ENCODE measurements around the gene NID2. TPM values are rescaled to one million over a fixed set of nuclear protein-coding genes. Genes with fewer than 3 reads are reported as not detected.

The NID2 gene
- total and polyA plus RNA-seq, 5 donors from 2014 or later, result 0.35 to 1.1 (median 0.62) TPM; not detected in 1

DNA sequence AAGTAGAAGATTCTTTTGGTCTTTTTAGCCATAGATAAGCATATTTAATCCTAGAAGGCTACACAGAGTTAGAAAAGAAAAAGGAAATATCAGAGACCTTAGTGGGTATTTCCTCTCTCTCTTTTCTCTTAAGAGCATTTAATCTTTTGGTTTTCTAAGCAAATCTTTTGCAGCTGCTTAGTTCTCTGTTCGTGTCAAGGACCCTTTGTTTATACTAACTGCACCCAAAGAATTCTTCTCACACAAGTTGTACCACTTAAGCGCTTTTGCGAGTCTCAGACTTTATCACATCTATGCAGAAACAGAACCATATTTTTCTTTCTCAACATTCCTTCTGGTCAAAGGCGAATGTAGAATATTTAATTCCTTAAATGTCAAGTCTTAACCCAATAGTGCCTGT lies 17.9 kb upstream of the NID2 start:
- no peak overlapping the region for H3K4me3 Mint-ChIP-seq
- peaks cover 22% of the 10 kb centered on the region for H3K27me3 Mint-ChIP-seq
- H3K4me1 Mint-ChIP-seq, result no peaks in the 10 kb centered on the region
- DNase-seq, result no peak
- H3K9me3 Mint-ChIP-seq, result peaks cover 0 to 13% (median 4%) of the 10 kb centered on the region in 7 donors
- no peaks in the 10 kb centered on the region for H3K4me1 ChIP-seq (ENCODE audit: control insufficient read depth, insufficient read depth, low read length, poor library complexity, severe bottlenecking)
- H3K27ac ChIP-seq (ENCODE audit: insufficient read depth, low read length, poor library complexity, severe bottlenecking), result no peak overlapping the region
- H3K36me3 ChIP-seq (ENCODE audit: control insufficient read depth, insufficient read depth, low read length), result no peaks in the 10 kb centered on the region
- no peak overlapping the region for H3K4me3 ChIP-seq (ENCODE audit: low read depth, low read length)
- no peak overlapping the region for H3K27ac Mint-ChIP-seq
- H3K27me3 ChIP-seq (ENCODE audit: control insufficient read depth, insufficient read depth, low read length), result peaks cover 10% of the 10 kb centered on the region
- no peak for ATAC-seq (ENCODE audit: low read depth in 2 of 2)
- H3K9me3 ChIP-seq (ENCODE audit: control insufficient read depth in 2 of 2, low read length in 2 of 2), result peaks cover 0 to 3% of the 10 kb centered on the region in 2 experiments
- H3K36me3 Mint-ChIP-seq, result no peaks in the 10 kb centered on the region

DNA sequence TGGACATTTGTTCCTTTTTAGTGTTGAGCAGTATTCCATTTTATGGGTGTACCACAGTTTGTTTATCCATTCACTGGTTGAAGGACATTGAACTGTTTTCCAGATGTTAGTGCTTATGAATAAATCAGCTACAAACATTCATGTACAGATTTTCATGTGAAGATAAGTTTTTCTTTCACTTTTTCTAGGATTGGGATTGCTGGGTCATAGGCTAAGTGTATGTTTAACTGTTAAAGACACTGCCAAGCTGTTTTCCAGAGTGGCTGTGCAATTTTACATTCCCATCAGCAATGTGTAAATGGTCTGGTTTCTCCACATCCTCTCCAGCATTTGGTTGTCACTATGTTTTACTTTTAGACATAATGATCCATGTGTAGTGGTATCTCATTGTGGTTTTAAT lies 14.0 kb upstream of the NID2 start:
- H3K4me1 Mint-ChIP-seq, result no peaks in the 10 kb centered on the region

DNA sequence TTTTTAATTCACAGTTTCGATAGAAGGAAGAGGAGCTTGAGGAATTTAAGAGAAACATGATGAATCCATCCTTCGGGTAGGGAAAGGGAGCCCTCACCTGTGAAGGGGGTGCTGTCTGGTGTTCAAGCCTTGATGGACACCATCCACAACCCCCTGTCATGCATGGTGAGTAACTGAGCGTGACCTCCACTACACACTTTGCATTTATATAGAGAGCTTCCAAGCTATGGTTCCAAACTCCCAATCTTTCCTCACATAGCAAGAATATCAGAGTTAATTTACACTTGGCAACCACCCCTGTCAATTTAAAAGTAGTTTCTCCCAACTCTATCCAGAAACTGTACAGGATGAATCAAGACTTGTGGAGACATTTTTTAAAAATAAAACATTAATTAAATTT lies 13.1 kb upstream of the NID2 start:
- Mint-ChIP-seq H3K9me3 (peaks cover 0 to 13% (median 5%) of the 10 kb centered on the region in 7 donors), H3K4me1 (no peaks in the 10 kb centered on the region), H3K27ac (no peak overlapping the region), H3K4me3 (no peak overlapping the region), H3K36me3 (no peaks in the 10 kb centered on the region), H3K27me3 (peaks cover 28% of the 10 kb centered on the region)
- ATAC-seq (ENCODE audit: low read depth in 2 of 2) (no peak), DNase-seq (no peak)
- Histone ChIP-seq H3K4me3 (ENCODE audit: low read depth, low read length) (no peak overlapping the region), H3K27ac (ENCODE audit: insufficient read depth, low read length, poor library complexity, severe bottlenecking) (no peak overlapping the region), H3K27me3 (ENCODE audit: control insufficient read depth, insufficient read depth, low read length) (peaks cover 15% of the 10 kb centered on the region), H3K4me1 (ENCODE audit: control insufficient read depth, insufficient read depth, low read length, poor library complexity, severe bottlenecking) (no peaks in the 10 kb centered on the region), H3K36me3 (ENCODE audit: control insufficient read depth, insufficient read depth, low read length) (no peaks in the 10 kb centered on the region), H3K9me3 (ENCODE audit: control insufficient read depth in 2 of 2, low read length in 2 of 2) (peaks cover 0 to 3% of the 10 kb centered on the region in 2 experiments)

More for the DNA sequence above, 14.0 kb upstream of the NID2 start:
- Histone ChIP-seq H3K27ac (ENCODE audit: insufficient read depth, low read length, poor library complexity, severe bottlenecking) (no peak overlapping the region), H3K4me3 (ENCODE audit: low read depth, low read length) (no peak overlapping the region), H3K27me3 (ENCODE audit: control insufficient read depth, insufficient read depth, low read length) (peaks cover 14% of the 10 kb centered on the region), H3K9me3 (ENCODE audit: control insufficient read depth in 2 of 2, low read length in 2 of 2) (peaks cover 0 to 3% of the 10 kb centered on the region in 2 experiments), H3K4me1 (ENCODE audit: control insufficient read depth, insufficient read depth, low read length, poor library complexity, severe bottlenecking) (no peaks in the 10 kb centered on the region), H3K36me3 (ENCODE audit: control insufficient read depth, insufficient read depth, low read length) (no peaks in the 10 kb centered on the region)
- ATAC-seq (ENCODE audit: low read depth in 2 of 2) (no peak), DNase-seq (no peak)
- Mint-ChIP-seq H3K9me3 (peaks cover 0 to 13% (median 5%) of the 10 kb centered on the region in 7 donors), H3K27me3 (peaks cover 30% of the 10 kb centered on the region), H3K27ac (no peak overlapping the region), H3K36me3 (no peaks in the 10 kb centered on the region), H3K4me3 (no peak overlapping the region)

DNA sequence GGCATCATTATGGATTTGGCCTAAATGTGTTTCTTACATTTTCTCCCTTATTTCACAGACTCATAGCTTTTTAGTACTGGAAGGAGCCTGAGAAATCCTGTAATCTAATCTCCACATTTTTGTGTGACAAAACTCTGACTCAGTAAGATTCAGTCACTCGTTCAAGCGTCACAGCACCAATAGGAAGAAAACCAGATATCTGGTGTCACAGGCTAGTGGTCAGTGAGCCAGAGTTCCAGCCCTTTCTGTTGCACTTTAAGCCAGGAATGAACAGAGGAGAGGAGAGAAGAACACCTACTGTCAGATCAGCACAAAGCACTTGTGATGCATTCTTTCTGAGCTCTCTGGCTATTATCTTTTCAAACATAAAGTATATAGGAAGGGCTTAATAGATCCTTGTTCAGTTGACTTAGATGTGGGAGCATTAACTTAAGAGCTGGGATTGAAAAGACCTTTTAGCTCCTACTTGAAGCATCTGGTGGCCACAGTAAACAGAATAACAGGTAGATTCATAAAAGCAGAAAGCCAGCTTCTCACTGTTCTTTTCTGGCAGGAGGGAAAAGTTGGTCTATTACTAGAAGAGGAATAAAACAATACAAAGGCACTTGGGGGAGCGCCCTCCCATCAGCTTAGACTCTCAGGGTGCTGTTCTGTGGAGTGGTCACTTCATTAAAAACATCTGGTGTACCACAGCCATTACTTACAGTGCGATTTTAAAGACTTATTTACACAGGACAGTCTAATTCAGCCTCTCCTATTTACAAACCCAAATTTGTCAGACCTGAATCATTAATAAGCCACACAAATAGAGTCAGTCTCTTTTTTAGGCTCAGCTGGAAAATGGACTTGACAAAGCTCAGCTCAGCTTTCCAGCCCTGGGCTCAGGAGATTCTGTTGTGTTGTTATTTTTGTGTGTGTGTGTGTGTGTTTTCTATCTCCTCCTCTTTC lies 12.2 kb upstream of the NID2 start:
- no peak for ATAC-seq (ENCODE audit: low read depth in 2 of 2)
- H3K4me3 ChIP-seq (ENCODE audit: low read depth, low read length), result no peak overlapping the region
- H3K27ac Mint-ChIP-seq, result no peak overlapping the region
- peaks cover 28% of the 10 kb centered on the region for H3K27me3 Mint-ChIP-seq
- no peak overlapping the region for H3K4me3 Mint-ChIP-seq
- no peaks in the 10 kb centered on the region for H3K4me1 Mint-ChIP-seq
- peaks cover 20% of the 10 kb centered on the region for H3K27me3 ChIP-seq (ENCODE audit: control insufficient read depth, insufficient read depth, low read length)
- H3K9me3 ChIP-seq (ENCODE audit: control insufficient read depth in 2 of 2, low read length in 2 of 2), result peaks cover 0 to 3% of the 10 kb centered on the region in 2 experiments
- H3K9me3 Mint-ChIP-seq, result peaks cover 0 to 13% (median 5%) of the 10 kb centered on the region in 7 donors
- H3K36me3 Mint-ChIP-seq, result no peaks in the 10 kb centered on the region
- H3K36me3 ChIP-seq (ENCODE audit: control insufficient read depth, insufficient read depth, low read length), result no peaks in the 10 kb centered on the region
- no peaks in the 10 kb centered on the region for H3K4me1 ChIP-seq (ENCODE audit: control insufficient read depth, insufficient read depth, low read length, poor library complexity, severe bottlenecking)
- no peak overlapping the region for H3K27ac ChIP-seq (ENCODE audit: insufficient read depth, low read length, poor library complexity, severe bottlenecking)
- no peak for DNase-seq

DNA sequence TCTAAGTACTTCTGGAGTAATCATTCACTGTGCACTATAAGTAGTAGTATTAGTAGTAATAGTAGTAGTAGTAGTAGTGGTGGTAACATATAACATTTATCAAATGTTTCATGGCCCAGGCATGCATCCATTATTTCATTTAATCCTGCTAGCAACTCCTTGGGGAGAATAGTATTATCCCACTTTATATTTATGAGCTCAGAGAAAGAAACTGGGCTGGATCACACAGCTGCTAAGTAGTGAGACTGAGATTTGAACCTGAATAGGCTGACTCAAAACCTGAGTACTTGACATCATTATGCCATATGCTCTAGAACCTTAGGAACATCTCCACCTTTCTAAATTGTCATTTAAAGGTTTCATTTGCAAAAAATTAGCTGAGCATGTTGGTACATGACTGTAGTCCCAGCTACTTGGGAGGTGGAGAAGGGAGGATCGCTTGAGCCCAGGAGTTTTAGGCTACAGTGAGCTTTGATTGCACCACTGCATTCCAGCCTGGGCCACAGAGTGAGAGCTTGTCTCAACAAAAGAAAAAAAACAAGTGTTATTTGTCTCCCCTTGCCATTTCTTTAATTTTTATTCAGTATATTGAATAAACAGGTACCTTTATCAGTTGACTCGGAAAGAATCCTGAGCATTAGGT lies 11.4 kb upstream of the NID2 start:
- DNase-seq (no peak), ATAC-seq (ENCODE audit: low read depth in 2 of 2) (no peak)
- H3K4me1 Mint-ChIP-seq, result no peaks in the 10 kb centered on the region
- H3K9me3 Mint-ChIP-seq, result peaks cover 0 to 9% (median 5%) of the 10 kb centered on the region in 7 donors
- H3K4me3 Mint-ChIP-seq, result no peak overlapping the region
- Histone ChIP-seq H3K4me1 (ENCODE audit: control insufficient read depth, insufficient read depth, low read length, poor library complexity, severe bottlenecking) (no peaks in the 10 kb centered on the region), H3K27me3 (ENCODE audit: control insufficient read depth, insufficient read depth, low read length) (peaks cover 19% of the 10 kb centered on the region), H3K9me3 (ENCODE audit: control insufficient read depth in 2 of 2, low read length in 2 of 2) (peaks cover 0 to 3% of the 10 kb centered on the region in 2 experiments), H3K27ac (ENCODE audit: insufficient read depth, low read length, poor library complexity, severe bottlenecking) (no peak overlapping the region), H3K4me3 (ENCODE audit: low read depth, low read length) (no peak overlapping the region), H3K36me3 (ENCODE audit: control insufficient read depth, insufficient read depth, low read length) (no peaks in the 10 kb centered on the region)
- no peaks in the 10 kb centered on the region for H3K36me3 Mint-ChIP-seq
- no peak overlapping the region for H3K27ac Mint-ChIP-seq
- peaks cover 31% of the 10 kb centered on the region for H3K27me3 Mint-ChIP-seq

DNA sequence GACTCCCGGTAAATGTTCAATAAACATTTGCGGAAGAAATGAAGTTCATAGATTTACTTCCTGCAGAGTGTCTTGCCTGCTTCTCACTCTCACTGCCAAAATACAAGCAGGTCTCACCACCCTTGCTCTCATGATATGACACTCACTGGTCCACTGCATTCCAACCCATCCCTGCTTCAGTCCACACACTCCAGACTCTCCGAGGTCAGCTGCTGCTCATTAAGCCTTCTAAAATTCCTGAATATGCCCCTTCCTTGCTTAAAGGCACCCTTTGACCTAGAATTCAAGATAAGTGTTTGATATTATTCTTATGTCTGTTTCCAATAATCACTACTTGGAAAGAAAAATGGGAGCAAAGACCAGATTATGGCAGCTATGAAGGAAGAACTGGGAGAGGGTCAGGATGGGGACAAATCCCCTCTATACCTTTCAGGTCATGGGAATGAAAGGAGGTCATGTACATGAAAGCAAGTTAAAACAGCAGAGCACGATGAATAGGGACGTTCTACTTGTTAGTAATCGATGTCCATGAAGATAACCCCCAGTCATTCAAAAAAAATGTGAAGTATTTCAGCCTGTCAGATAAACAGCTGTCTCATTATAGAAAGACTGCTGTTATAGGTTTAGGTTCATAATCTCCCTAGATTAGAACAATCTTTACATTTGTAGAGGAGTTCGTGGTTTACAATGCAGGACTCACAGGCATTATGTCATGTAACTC lies 10.5 kb upstream of the NID2 start:
- no peaks in the 10 kb centered on the region for H3K4me1 ChIP-seq (ENCODE audit: control insufficient read depth, insufficient read depth, low read length, poor library complexity, severe bottlenecking)
- Mint-ChIP-seq H3K36me3 (no peaks in the 10 kb centered on the region), H3K4me1 (no peaks in the 10 kb centered on the region), H3K27me3 (peaks cover 34% of the 10 kb centered on the region), H3K9me3 (peaks cover 0 to 5% (median 2%) of the 10 kb centered on the region in 7 donors), H3K4me3 (no peak overlapping the region), H3K27ac (no peak overlapping the region)
- H3K36me3 ChIP-seq (ENCODE audit: control insufficient read depth, insufficient read depth, low read length), result no peaks in the 10 kb centered on the region
- H3K4me3 ChIP-seq (ENCODE audit: low read depth, low read length), result no peak overlapping the region
- H3K9me3 ChIP-seq (ENCODE audit: control insufficient read depth in 2 of 2, low read length in 2 of 2), result no peaks in the 10 kb centered on the region
- H3K27ac ChIP-seq (ENCODE audit: insufficient read depth, low read length, poor library complexity, severe bottlenecking), result no peak overlapping the region
- ATAC-seq (ENCODE audit: low read depth in 2 of 2) (no peak), DNase-seq (no peak)
- peaks cover 18% of the 10 kb centered on the region for H3K27me3 ChIP-seq (ENCODE audit: control insufficient read depth, insufficient read depth, low read length)

DNA sequence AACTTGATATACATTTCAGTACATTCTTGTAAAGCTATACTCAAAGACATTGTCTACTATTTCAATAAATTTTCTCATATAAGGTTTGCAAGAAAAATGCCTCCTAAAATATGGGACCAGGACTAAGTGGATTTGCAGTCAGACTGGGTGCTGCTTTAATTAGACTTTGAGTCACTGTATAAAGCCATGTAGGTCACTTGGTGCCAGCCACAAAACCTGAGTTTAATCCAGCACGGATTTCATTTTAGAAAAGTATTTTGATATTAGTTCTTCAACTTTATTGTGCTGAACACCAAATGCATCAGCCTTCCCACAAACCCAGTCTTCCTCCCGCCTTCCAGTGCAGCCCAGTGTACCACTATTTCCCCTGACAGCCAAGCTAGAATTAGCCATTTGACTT lies 9.9 kb upstream of the NID2 start:
- peaks cover 38% of the 10 kb centered on the region for H3K27me3 Mint-ChIP-seq
- peaks cover 15% of the 10 kb centered on the region for H3K27me3 ChIP-seq (ENCODE audit: control insufficient read depth, insufficient read depth, low read length)
- H3K27ac ChIP-seq (ENCODE audit: insufficient read depth, low read length, poor library complexity, severe bottlenecking), result no peak overlapping the region
- no peak for DNase-seq
- H3K4me1 Mint-ChIP-seq, result no peaks in the 10 kb centered on the region
- no peaks in the 10 kb centered on the region for H3K4me1 ChIP-seq (ENCODE audit: control insufficient read depth, insufficient read depth, low read length, poor library complexity, severe bottlenecking)
- no peak overlapping the region for H3K4me3 ChIP-seq (ENCODE audit: low read depth, low read length)
- ATAC-seq (ENCODE audit: low read depth in 2 of 2), result no peak
- H3K27ac Mint-ChIP-seq, result no peak overlapping the region
- H3K36me3 ChIP-seq (ENCODE audit: control insufficient read depth, insufficient read depth, low read length), result no peaks in the 10 kb centered on the region
- no peak overlapping the region for H3K4me3 Mint-ChIP-seq
- peaks cover 0 to 3% (median 0%) of the 10 kb centered on the region in 7 donors for H3K9me3 Mint-ChIP-seq
- no peaks in the 10 kb centered on the region for H3K36me3 Mint-ChIP-seq
- no peaks in the 10 kb centered on the region for H3K9me3 ChIP-seq (ENCODE audit: control insufficient read depth in 2 of 2, low read length in 2 of 2)
